ENCODE data around the gene TEX55.
"Not testable (repeated sequence)": the region's sequence is repeated elsewhere in the genome, so short reads cannot be mapped to it uniquely, and the experiment has no call there.

TEX55 gene

GRCh38 chr3:119145500-119146167, at the start of gene TEX55:
TSS of gene TEX55 (plus strand) at chr3:119146165. CDS start at chr3:119146190, 25 bp downstream.
- DNase-seq, result peak; percentile 25

GRCh38 chr3:119098003-119098402, 48.0 kb upstream of the TEX55 start:
- no peak for DNase-seq

GRCh38 chr3:119098619-119099222, 47.2 kb upstream of the TEX55 start:
- no peak for DNase-seq

- no peak for DNase-seq
Measured at GRCh38 chr3:119099785-119100184, 46.2 kb upstream of the TEX55 start.

GRCh38 chr3:119104031-119104430, 41.9 kb upstream of the TEX55 start:
- no peak for DNase-seq

GRCh38 chr3:119118330-119118729, 27.6 kb upstream of the TEX55 start:
- DNase-seq, result not testable (repeated sequence)

GRCh38 chr3:119120480-119120879, 25.5 kb upstream of the TEX55 start:
- DNase-seq, result no peak

GRCh38 chr3:119122350-119122749, 23.6 kb upstream of the TEX55 start:
- DNase-seq, result no peak

GRCh38 chr3:119125342-119125741, 20.6 kb upstream of the TEX55 start:
- DNase-seq, result no peak

- DNase-seq, result no peak
Measured at GRCh38 chr3:119125742-119126504, 20.0 kb upstream of the TEX55 start.

GRCh38 chr3:119130291-119130690, 15.7 kb upstream of the TEX55 start:
- DNase-seq, result not testable (repeated sequence)

GRCh38 chr3:119132291-119132690, 13.7 kb upstream of the TEX55 start:
- DNase-seq, result not testable (repeated sequence)

- not testable (repeated sequence) for DNase-seq
Measured at GRCh38 chr3:119139360-119139759, 6.6 kb upstream of the TEX55 start.

- DNase-seq, result no peak
Measured at GRCh38 chr3:119140466-119140865, 5.5 kb upstream of the TEX55 start.

- no peak for DNase-seq
Measured at GRCh38 chr3:119145128-119145499, 851 bp upstream of the TEX55 start.

- DNase-seq, result no peak
Measured at GRCh38 chr3:119146578-119147375, 812 bp downstream of the TEX55 start.

- DNase-seq, result no peak
Measured at GRCh38 chr3:119147494-119147893, 1.5 kb downstream of the TEX55 start.

- no peak for DNase-seq
Measured at GRCh38 chr3:119148493-119149180, 2.7 kb downstream of the TEX55 start.

GRCh38 chr3:119149484-119149883, 3.5 kb downstream of the TEX55 start:
- DNase-seq, result no peak

GRCh38 chr3:119156868-119157267, 10.9 kb downstream of the TEX55 start:
- DNase-seq, result no peak

- DNase-seq, result no peak
Measured at GRCh38 chr3:119157971-119158370, 12.0 kb downstream of the TEX55 start.

GRCh38 chr3:119160361-119160760, 14.4 kb downstream of the TEX55 start:
- DNase-seq, result no peak

- DNase-seq, result no peak
Measured at GRCh38 chr3:119160815-119161214, 14.8 kb downstream of the TEX55 start.
